Suppressor macrophage (primary cell): ENCODE data around the gene HLA-DQB2.
"Not testable (repeated sequence)": the region's sequence is repeated elsewhere in the genome, so short reads cannot be mapped to it uniquely, and the experiment has no call there.

Source experiments
- DNase-seq, 4 experiments: peaks; one replicate each; pipeline ENCODE4 v3.0.0-alpha.2; 2020 to 2022
- total RNA-seq, 17 experiments: gene quantifications; one replicate each; lab custom pipeline; 2026; ENCODE audit warnings: mixed read lengths in 6 of 17, inconsistent platforms in 3 of 17; lab: John Stamatoyannopoulos, UW

The HLA-DQB2 gene
- 0 to 1.5 (median 0.08) reads per million in 17 experiments for total RNA-seq

- peak in 1 of 4 experiments; percentile 19 for DNase-seq
These were observed at the start of gene HLA-DQB2 for GRCh38 chr6:32763421-32763820. HLA-DQB2 (minus strand) TSS chr6:32763532; CDS start chr6:32763470, 62 bp downstream.

DNA sequence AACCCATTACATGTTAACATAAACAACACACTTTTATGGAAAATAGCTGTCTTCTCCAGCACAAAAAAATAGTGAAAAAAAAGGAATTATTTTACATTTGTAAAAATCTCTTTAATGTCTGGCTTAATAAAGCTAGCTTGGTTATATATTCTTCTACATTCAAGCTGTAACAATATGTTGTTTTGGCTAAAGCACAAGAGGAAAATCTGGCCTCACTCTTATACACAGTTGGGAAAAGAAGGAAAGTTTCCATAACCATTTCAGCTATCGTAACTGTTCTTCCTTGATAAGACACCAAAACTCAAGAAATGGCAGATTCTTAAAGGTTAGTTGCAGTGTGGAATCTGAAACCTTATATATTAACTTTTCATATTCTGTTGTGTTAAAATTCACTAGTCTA lies 45.8 kb upstream of the HLA-DQB2 start:
- DNase-seq = no peak

- DNase-seq = no peak
These were observed 43.8 kb upstream of the HLA-DQB2 start for GRCh38 chr6:32807020-32807580.

DNA sequence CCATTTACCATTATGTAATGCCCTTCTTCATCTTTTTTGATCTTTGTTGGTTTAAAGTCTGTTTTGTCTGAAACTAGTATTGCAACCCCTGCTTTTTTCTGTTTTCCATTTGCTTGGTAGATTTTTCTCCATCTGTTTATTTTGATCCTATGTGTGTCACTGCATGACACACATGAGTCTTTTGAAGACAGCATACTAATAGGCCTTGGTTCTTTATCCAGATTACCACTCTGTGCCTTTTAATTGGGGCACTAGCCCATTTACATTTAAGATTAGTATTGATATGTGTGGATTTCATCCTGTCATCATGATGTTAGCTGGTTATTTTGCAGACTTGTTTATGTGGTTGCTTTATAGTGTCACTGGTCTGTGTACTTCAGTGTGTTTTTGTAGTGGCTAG lies 42.1 kb upstream of the HLA-DQB2 start:
- DNase-seq = not testable (repeated sequence)

GRCh38 chr6:32803416-32803815 lies 40.1 kb upstream of the HLA-DQB2 start:
- DNase-seq = peak in 1 of 4 experiments; percentile 27

DNA sequence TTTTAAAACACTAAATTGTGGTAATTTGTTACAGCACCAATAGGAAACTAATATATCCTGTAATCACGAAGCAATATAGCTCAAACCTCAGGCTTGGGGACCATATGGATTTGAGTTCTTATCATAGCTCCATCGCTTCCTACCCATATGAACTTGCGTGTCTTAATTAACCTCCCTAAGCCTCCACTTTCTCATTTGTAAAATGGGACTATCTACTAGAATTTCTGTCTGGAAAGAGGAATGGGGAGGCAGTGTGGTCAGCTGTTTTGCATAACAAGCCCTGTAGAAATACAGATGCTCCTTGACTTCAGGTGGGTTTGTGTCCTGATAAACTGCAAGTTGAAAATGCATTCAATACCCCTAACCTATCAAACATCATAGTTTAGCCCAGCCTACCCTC lies 36.4 kb upstream of the HLA-DQB2 start:
- no peak for DNase-seq

DNA sequence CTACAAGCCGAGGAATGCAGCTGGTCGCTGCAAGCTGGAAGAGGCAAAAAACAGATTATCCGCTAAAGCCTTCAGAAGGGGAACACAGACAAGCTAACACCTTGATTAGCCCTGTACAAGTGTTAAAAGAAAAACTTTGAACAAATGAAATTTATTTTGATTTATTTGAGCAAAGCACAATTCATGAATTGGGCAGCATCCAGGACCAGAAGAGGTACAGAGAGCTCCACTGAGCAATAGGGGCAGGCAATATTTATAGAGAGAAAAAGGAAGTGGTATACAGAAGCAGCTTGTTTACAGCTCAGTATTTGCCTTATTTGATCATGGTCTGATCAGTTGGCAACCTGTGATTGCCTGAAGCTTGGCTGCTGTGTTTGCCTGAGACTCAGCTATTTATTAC lies 35.8 kb upstream of the HLA-DQB2 start:
- peak in 2 of 4 experiments; percentile 13 to 14 for DNase-seq

DNA sequence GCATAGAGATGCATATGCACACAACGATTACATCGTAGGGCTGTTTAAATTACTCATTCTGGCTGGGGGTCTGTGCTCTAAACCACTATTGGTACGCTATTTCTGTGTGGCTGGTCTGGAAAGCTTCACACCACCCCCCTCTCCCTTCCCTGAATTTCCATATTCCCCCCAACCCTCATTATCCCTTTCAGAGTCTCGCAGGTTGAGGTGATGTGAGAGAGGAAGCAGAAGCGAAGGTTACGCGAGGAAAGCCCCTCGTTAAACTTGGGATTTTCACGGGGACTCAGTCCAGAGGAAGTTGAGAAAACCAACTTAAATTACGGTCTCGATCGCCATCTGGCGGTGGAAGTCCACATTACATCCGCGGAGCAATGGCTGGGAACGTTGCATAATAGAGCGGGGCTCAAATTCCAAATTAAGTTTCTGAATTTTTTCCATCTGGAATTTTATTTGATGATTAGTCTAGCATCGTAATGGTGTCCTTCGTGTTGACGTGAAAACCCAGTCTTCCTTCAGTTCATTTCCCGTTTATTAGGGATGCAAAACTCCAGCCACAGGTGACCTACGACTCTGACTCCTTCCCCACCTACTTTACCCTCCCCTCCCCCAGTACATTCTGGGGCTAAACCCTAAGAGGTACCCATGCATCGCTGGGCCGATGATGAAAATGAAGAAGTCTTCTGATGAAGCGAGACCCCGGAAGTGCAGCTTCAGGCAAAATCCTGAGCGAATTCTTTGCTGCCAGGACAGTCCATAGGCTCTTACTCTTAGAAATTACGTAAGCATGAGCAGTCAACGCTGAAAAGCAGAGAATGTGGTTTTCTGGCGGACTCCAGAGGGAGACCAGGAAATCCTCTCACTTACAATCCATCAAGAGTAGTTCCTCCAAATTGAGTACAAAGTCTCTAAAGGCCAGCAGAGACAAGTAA lies 33.8 kb upstream of the HLA-DQB2 start:
- peak; percentile 88 to 93 (median 90) for DNase-seq

DNA sequence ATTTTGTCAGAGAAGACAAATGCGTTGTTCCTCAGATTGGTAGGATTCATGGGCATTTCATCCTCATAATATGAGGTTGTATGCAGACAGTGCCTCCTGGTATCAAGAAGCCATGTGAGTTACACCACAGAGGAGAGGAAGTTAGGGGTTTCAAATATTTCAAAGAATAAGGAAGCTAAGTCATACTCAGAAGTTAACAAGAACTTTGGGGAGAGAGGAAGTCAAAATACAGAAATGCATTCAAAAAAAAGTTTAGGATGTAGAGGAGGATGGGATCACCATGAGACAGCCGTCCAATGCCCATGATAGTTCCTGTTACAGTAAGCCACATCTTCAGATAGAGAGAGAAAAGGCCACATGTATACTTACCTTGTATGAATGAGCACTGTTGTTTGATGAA lies 31.2 kb upstream of the HLA-DQB2 start:
- DNase-seq = peak; percentile 63 to 93 (median 82)

GRCh38 chr6:32792901-32793435 lies 29.6 kb upstream of the HLA-DQB2 start:
- no peak for DNase-seq

DNA sequence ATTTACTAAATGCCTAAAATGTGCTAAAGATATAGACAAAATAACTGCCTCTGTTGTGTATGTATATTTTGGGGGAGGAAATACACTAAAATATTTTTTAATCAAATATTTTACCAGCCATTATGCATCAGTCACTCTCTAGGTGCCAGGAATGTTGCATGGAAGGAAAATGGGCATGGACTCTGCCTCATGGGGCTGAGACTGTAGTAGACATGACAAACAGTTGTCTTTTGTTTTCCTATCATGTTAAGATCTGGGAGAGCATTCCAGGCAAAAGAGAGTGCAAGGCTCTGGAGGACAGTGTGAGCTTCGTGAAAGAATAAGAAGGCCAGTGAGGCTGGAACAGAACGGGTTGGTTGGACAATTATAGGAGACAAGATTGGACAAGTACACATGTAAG lies 27.0 kb upstream of the HLA-DQB2 start:
- no peak for DNase-seq

GRCh38 chr6:32785781-32786533 lies 22.6 kb upstream of the HLA-DQB2 start:
- DNase-seq = peak; percentile 75 to 95 (median 86)

DNA sequence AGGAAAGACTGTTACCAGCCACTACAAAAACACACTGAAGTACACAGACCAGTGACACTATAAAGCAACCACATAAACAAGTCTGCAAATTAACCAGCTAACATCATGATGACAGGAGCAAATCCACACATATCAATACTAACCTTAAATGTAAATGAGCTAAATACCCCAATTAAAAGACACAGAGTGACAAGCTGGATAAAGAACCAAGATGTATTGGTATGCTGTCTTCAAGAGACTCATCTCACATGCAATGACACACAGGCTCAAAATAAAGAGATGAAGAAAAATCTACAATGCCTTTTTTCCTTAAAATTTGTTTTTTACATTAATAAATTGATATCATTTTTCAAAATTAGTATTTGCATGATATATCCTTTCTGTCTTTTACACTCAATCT lies 19.6 kb upstream of the HLA-DQB2 start:
- not testable (repeated sequence) for DNase-seq

GRCh38 chr6:32779036-32779435 lies 15.7 kb upstream of the HLA-DQB2 start:
- DNase-seq = no peak

- no peak for DNase-seq
These were observed 11.7 kb upstream of the HLA-DQB2 start for GRCh38 chr6:32775071-32775470.

DNA sequence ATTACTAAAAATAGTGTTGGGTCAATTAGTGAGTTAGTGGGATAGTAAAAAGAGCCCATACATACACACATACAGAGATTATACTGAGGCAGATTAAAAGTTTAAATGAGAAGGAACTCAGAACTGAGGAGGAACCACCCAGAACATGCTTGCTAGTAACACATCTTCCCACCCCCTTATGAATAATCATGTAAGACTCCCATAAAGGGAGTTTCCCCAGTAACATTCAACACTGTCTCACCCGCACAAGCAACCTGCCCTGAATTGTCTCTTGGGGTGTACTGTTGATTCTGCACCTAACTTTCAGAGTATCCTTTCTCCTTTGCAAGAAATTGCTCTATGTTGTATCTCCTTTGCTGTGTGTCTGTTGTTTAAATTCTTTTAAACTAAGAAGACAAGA lies 11.1 kb upstream of the HLA-DQB2 start:
- peak in 3 of 4 experiments; percentile 11 to 44 (median 30) for DNase-seq

DNA sequence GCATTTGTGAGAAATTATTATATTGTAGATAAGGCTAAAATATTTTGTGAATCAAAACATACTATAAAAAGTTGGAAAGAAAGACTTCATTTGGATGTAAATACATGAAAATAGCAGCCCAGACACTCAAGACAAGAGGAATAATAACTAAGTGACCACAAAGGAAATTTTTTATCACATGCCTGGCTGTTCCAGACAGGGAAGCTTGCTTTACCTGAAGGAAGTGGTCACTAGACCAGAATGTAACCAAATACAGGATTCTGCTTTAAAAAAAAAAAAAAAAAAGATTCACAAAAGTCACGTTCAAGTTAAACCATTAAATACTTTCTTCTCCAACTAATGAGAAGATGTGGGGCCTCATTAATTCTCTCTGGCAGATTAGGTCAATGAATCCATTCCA lies 9.3 kb upstream of the HLA-DQB2 start:
- DNase-seq = no peak

DNA sequence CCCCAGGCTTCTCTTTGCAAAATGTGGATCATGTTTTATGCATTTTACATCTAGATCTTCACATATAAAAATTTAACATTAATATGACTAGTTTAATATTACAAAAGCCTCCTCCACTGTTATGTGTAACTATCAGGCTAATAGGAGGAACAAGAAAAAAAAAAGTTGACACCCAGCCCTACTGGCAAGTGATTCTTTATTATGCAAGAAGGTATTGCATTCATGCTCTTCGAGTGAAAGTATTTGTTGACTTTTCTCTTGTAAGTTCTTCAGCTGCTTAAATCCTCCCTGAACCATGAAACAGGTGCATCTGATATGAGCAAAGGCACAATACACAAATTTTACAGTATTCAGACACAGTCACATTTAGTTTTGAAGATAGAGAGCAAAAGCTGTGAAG lies 716 bp upstream of the HLA-DQB2 start:
- peak in 3 of 4 experiments; percentile 23 to 41 (median 32) for DNase-seq

GRCh38 chr6:32761548-32761947 lies 1.8 kb downstream of the HLA-DQB2 start:
- peak in 1 of 4 experiments; percentile 6 for DNase-seq

GRCh38 chr6:32761072-32761471 lies 2.3 kb downstream of the HLA-DQB2 start:
- DNase-seq = peak in 1 of 4 experiments; percentile 39

GRCh38 chr6:32759669-32760068 lies 3.7 kb downstream of the HLA-DQB2 start:
- no peak for DNase-seq

- no peak for DNase-seq
These were observed 10.8 kb downstream of the HLA-DQB2 start for GRCh38 chr6:32752580-32752979.

DNA sequence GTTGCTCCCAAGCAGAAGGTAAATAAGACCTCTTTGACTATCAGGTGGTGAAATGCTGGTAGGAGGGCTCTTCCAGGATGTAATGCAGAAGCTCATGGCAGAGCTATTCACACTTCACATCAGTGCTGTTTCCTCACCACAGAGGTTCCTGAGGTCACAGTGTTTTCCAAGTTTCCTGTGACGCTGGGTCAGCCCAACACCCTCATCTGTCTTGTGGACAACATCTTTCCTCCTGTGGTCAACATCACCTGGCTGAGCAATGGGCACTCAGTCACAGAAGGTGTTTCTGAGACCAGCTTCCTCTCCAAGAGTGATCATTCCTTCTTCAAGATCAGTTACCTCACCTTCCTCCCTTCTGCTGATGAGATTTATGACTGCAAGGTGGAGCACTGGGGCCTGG lies 17.7 kb downstream of the HLA-DQB2 start:
- peak in 1 of 4 experiments; percentile 43 for DNase-seq
